Neuronal stem cell (in vitro differentiated cells): ENCODE results near the gene PLOD3.
A peak's percentile ranks its signal among the peaks of the same experiment; 100 is the strongest.

Source experiments
- DNase-seq: peaks from one replicate; pipeline ENCODE4 v3.0.0-alpha.2; 2013; ENCODE audit warnings: low spot score
- H2AFZ ChIP-seq: one replicate; pipeline ENCODE4 v1.6.1; 2013; ENCODE audit warnings: mild to moderate bottlenecking, low read length, inconsistent platforms
- H2AK5ac ChIP-seq: 2 replicates; pipeline ENCODE4 v1.6.1; 2013; ENCODE audit warnings: low read depth, mild to moderate bottlenecking, inconsistent platforms, low read length, moderate library complexity, mixed read lengths
- H2BK120ac ChIP-seq: 2 replicates; pipeline ENCODE4 v1.6.1; 2013; ENCODE audit warnings: low read depth, mild to moderate bottlenecking, inconsistent platforms, low read length, moderate library complexity, mixed read lengths
- H2BK12ac ChIP-seq: one replicate; pipeline ENCODE4 v1.6.1; 2013; ENCODE audit warnings: low read length, inconsistent platforms
- H2BK15ac ChIP-seq: 2 replicates; pipeline ENCODE4 v1.6.1; 2013; ENCODE audit warnings: mild to moderate bottlenecking, low read length, inconsistent platforms, mixed read lengths
- H2BK5ac ChIP-seq: one replicate; pipeline ENCODE4 v1.6.1; 2013; ENCODE audit warnings: inconsistent platforms, mild to moderate bottlenecking, low read length, moderate library complexity
- H3K14ac ChIP-seq: one replicate; pipeline ENCODE4 v1.6.1; 2013; ENCODE audit warnings: low read length, inconsistent platforms
- H3K18ac ChIP-seq: 2 replicates; pipeline ENCODE4 v1.6.1; 2013; ENCODE audit warnings: low read length, inconsistent platforms
- H3K23ac ChIP-seq: 2 replicates; pipeline ENCODE4 v1.6.1; 2013; ENCODE audit warnings: low read depth, mild to moderate bottlenecking, mixed read lengths, low read length, inconsistent platforms; ENCODE audit not compliant: poor library complexity
- H3K27ac ChIP-seq: replicated peaks from 3 replicates; pipeline ENCODE4 v1.5.1; 2013; ENCODE audit warnings: low read length, inconsistent platforms
- H3K27me3 ChIP-seq, 3 experiments: 2 replicates each; pipeline ENCODE4 v1.6.1; 2013; ENCODE audit warnings: low read length in 3 of 3, mild to moderate bottlenecking in 2 of 3, inconsistent platforms in 1 of 3, low read depth in 1 of 3, mixed read lengths in 1 of 3, moderate library complexity in 1 of 3; ENCODE audit not compliant: control insufficient read depth in 3 of 3, insufficient read depth in 3 of 3
- H3K36me3 ChIP-seq, 2 donors: replicated peaks in 1 of 2; 2 replicates each; pipeline ENCODE4 v1.6.1; 2013; ENCODE audit warnings: low read length in 2 of 2; ENCODE audit not compliant: control insufficient read depth in 2 of 2, insufficient read depth in 2 of 2
- H3K4ac ChIP-seq: 2 replicates; pipeline ENCODE4 v1.6.1; 2013; ENCODE audit warnings: inconsistent platforms, mild to moderate bottlenecking, low read length, moderate library complexity
- H3K4me1 ChIP-seq, 2 donors: 1 replicate in 1 of 2; 2 replicates in 1 of 2; pipeline ENCODE4 v1.6.1; 2013; ENCODE audit warnings: low read length in 2 of 2, low read depth in 1 of 2; ENCODE audit not compliant: control insufficient read depth in 2 of 2, insufficient read depth in 1 of 2
- H3K4me2 ChIP-seq: one replicate; pipeline ENCODE4 v1.6.1; 2013; ENCODE audit warnings: mild to moderate bottlenecking, low read length, inconsistent platforms; ENCODE audit not compliant: insufficient read depth, poor library complexity, severe bottlenecking
- H3K4me3 ChIP-seq, 2 donors: 2 replicates each; pipeline ENCODE4 v1.5.1; 2013; ENCODE audit warnings: low read length in 2 of 2, mild to moderate bottlenecking in 2 of 2, inconsistent platforms in 1 of 2, moderate library complexity in 1 of 2
- H3K79me1 ChIP-seq: one replicate; pipeline ENCODE4 v1.6.1; 2013; ENCODE audit warnings: low read depth, mild to moderate bottlenecking, inconsistent platforms, low read length, moderate library complexity
- H3K9ac ChIP-seq: one replicate; pipeline ENCODE4 v1.6.1; 2013; ENCODE audit warnings: mild to moderate bottlenecking, low read depth, low read length, inconsistent platforms; ENCODE audit not compliant: poor library complexity
- H3K9me3 ChIP-seq, 2 donors: replicated peaks in 1 of 2; 2 replicates each; pipeline versions ENCODE3 to v1.6.1; 2013; ENCODE audit warnings: low read length in 2 of 2, mild to moderate bottlenecking in 2 of 2, inconsistent platforms in 1 of 2, low read depth in 1 of 2, mixed read lengths in 1 of 2, moderate library complexity in 1 of 2; ENCODE audit not compliant: control insufficient read depth in 2 of 2, insufficient read depth in 1 of 2
- H4K8ac ChIP-seq: one replicate; pipeline ENCODE4 v1.6.1; 2013; ENCODE audit warnings: low read depth, mild to moderate bottlenecking, inconsistent platforms, low read length, moderate library complexity
- H4K91ac ChIP-seq: one replicate; pipeline ENCODE4 v1.6.1; 2013; ENCODE audit warnings: low read length, low read depth, mild to moderate bottlenecking, inconsistent platforms; ENCODE audit not compliant: poor library complexity
- WGBS, 2 donors: extraction: QIAGEN DNeasy Blood & Tissue Kit; methylation state at CpG; one replicate each; pipeline ENCODE4 v1.1.7; 2013; ENCODE audit warnings: missing lambda C conversion rate in 2 of 2, mixed read lengths in 1 of 2; ENCODE audit not compliant: insufficient read length in 2 of 2, insufficient replicate concordance in 1 of 2; ENCODE audit errors: extremely low coverage in 2 of 2; 5-methylcytosine and 5-hydroxymethylcytosine counted together

PLOD3 gene

GRCh38 chr7:101238226-101239182 is 21.1 kb upstream of the PLOD3 start:
- H4K8ac ChIP-seq, result no peak overlapping the region
- H2BK15ac ChIP-seq, result no peak overlapping the region
- no peak overlapping the region for H4K91ac ChIP-seq
- no peak overlapping the region for H3K4me2 ChIP-seq
- no peak overlapping the region for H3K9ac ChIP-seq
- H3K27ac ChIP-seq, result no peak overlapping the region
- H2AFZ ChIP-seq, result no peak overlapping the region
- DNase-seq, result no peak
- WGBS, 2 donors, result no CpG with 5 or more reads among the region's 28 CpGs
- no peak overlapping the region for H3K4ac ChIP-seq
- no peak overlapping the region for H3K4me3 ChIP-seq
- no peak overlapping the region for H3K14ac ChIP-seq
- no peak overlapping the region for H2BK120ac ChIP-seq
- H3K79me1 ChIP-seq, result peaks cover 5% of the 10 kb centered on the region
- H3K18ac ChIP-seq, result no peak overlapping the region
- H3K36me3 ChIP-seq, result peaks cover 17 to 47% of the 10 kb centered on the region in 2 donors
- no peaks in the 10 kb centered on the region for H3K9me3 ChIP-seq
- H3K23ac ChIP-seq, result peak overlapping the region; percentile 31
- H2BK12ac ChIP-seq, result no peak overlapping the region
- no peak overlapping the region for H2AK5ac ChIP-seq
- peaks cover 0 to 5% of the 10 kb centered on the region in 2 donors for H3K4me1 ChIP-seq
- peak overlapping the region; percentile 39 for H2BK5ac ChIP-seq
- no peaks in the 10 kb centered on the region for H3K27me3 ChIP-seq

DNA sequence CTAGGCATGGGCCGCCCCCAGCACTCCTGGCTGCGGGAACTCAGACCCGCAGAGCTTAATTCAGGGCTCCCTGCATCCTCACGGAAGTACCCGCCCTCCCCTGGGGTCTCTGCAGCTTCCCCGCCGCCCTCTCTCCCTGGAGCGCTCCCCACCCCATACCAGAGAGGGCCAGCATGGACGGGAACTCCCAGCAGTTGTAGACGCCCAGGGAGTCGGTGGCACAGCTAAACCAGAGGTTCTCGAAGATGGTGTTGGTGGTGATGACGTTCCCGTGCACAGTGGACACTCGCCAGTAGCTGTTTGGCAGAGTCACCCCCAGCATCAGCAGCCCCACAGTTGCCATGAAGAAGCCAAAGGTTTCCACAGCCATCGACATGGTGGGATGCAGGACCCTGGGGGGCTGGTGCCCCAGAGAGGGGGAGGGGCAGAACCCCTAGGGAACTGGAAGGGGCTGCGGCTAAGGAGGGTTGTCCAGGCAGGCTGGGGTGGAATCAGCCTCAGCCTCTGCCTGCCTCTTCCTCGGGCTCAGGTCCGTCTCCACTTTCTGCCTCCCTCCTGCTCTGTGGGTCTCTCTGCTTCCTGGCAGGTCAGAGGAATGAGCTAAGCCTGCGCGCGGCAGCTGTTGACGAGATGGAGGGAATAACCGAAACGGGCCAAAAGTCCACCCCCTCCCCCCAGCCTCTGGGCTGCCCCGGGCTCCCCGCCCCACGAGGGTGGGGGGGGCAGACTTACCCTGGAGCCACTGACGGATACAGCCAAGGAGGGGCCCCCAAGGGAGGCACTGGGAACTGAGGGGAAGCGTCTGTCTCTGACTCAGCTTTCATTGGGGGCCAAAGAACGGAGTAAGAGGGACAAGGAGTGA is 20.1 kb upstream of the PLOD3 start, which contains the start of gene CLDN15:
TSS of gene CLDN15 (minus strand) at position 597 of the 862 bp plus-strand sequence. CDS start at position 376, 221 bp downstream.
- no peak within 1 kb of the TSS for H3K27ac ChIP-seq
- H2BK5ac ChIP-seq, result peak within 1 kb of the TSS; percentile 39
- H2AFZ ChIP-seq, result no peak within 1 kb of the TSS
- H3K4me2 ChIP-seq, result no peak within 1 kb of the TSS
- H4K91ac ChIP-seq, result no peak within 1 kb of the TSS
- no peak within 1 kb of the TSS for H2AK5ac ChIP-seq
- H2BK12ac ChIP-seq, result no peak within 1 kb of the TSS
- H3K4me3 ChIP-seq, result no peak within 1 kb of the TSS
- no peak within 1 kb of the TSS for H2BK120ac ChIP-seq
- no peak within 1 kb of the TSS for H2BK15ac ChIP-seq
- H3K36me3 ChIP-seq, result peaks cover 17 to 37% of the 10 kb centered on the region in 2 donors
- H4K8ac ChIP-seq, result no peak within 1 kb of the TSS
- H3K4me1 ChIP-seq, result peaks cover 0 to 3% of the 10 kb centered on the region in 2 donors
- no CpG with 5 or more reads among the region's 31 CpGs for WGBS, 2 donors
- no peaks in the 10 kb centered on the region for H3K9me3 ChIP-seq
- H3K23ac ChIP-seq, result peak within 1 kb of the TSS; percentile 45
- no peak within 1 kb of the TSS for H3K9ac ChIP-seq
- peaks cover 0 to 3% (median 0%) of the 10 kb centered on the region in 3 experiments for H3K27me3 ChIP-seq
- H3K14ac ChIP-seq, result no peak within 1 kb of the TSS
- H3K4ac ChIP-seq, result no peak within 1 kb of the TSS
- H3K18ac ChIP-seq, result no peak within 1 kb of the TSS
- peaks cover 4% of the 10 kb centered on the region for H3K79me1 ChIP-seq
- no peak for DNase-seq

DNA sequence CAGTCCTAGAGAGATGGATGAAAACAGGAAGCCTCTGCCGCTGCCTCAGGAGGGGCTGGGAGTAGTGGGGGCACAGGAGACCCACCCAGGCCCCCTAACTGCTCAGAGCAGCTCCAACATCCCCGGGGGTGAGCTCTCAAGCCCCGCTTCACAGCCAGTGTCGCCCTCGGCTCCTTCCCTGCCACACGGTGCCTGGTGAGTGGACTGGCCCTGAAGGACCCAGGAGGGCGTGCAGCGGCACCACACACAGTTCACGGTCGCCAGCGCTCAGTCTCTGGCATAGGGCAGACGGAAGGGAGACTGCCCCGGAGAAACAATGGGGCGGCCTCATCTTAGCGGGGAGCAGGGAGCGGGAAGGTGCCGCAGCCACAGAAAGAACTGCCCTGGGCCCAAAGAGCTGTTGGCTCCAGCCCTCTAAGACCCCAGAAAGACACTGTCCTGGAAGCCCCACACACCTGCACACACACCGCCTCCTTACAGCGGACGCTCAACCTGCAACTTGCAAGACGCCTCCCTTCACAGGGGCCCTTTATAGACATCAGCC is 19.0 kb upstream of the PLOD3 start:
- Histone ChIP-seq H3K4me3 (no peak overlapping the region), H3K79me1 (peaks cover 4% of the 10 kb centered on the region), H3K23ac (no peak overlapping the region), H3K9ac (no peak overlapping the region), H3K27me3 (peaks cover 0 to 3% (median 0%) of the 10 kb centered on the region in 3 experiments), H4K91ac (no peak overlapping the region), H3K36me3 (peaks cover 17 to 37% of the 10 kb centered on the region in 2 donors), H4K8ac (no peak overlapping the region), H2BK5ac (no peak overlapping the region), H2BK12ac (no peak overlapping the region), H3K9me3 (no peaks in the 10 kb centered on the region), H3K27ac (no peak overlapping the region), H2BK120ac (no peak overlapping the region), H2BK15ac (no peak overlapping the region), H3K18ac (no peak overlapping the region), H2AK5ac (no peak overlapping the region), H3K14ac (no peak overlapping the region), H3K4me2 (no peak overlapping the region), H3K4ac (no peak overlapping the region), H2AFZ (no peak overlapping the region), H3K4me1 (peaks cover 2 to 3% of the 10 kb centered on the region in 2 donors)
- DNase-seq, result no peak
- WGBS, 2 donors, result no CpG with 5 or more reads among the region's 21 CpGs
